ENCODE measurements around the gene FAM133A.

The FAM133A gene

DNA sequence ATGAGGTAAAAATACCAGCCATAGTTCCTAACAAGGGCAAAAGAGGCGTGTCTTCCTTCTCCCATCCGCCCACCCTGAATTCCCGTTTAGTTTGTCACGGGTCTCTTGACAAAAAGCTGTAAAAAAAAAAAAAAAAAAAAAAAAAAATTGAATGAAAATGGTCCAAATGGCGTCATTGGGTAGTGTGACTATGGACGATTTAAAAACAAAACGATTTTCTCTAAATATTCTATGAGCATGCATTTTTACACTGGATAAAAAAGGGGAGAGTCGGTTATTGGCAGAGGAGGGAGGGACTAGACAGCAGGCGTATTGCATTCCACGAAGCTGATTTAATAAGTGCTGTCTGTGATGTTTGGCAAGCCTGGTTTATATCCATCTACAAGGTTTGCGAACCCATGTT, at the start of gene FAM133A:
FAM133A (plus strand) TSS at position 338 of the 403 bp plus-strand sequence. CDS start 35,214 bp downstream, outside the sequence.
- peak in 1 of 2 donors; percentile 1 for DNase-seq

DNA sequence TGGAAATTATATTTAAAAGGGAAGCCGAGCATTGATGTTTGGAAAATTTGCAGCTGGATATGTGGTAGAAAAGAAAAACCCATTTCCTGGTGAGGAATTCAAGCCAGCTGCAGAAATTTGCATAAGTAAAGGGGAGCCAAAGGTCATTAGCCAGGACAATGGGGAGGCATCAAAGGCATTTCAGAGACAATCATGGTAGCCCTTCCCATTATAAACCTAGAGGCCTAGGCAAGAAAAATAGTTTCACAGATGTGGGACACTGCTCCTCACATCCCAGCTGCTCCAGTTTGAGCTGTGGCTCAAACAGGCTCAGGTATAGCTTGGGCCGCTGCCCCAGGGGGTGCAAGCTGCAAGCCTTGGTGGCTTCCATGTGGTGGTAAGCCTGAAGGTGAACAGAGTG, 36.4 kb upstream of the FAM133A start:
- DNase-seq = no peak

GRCh38 chrX:93649381-93649780, 24.6 kb upstream of the FAM133A start:
- no peak for DNase-seq

GRCh38 chrX:93660575-93660974, 13.4 kb upstream of the FAM133A start:
- DNase-seq = no peak

DNA sequence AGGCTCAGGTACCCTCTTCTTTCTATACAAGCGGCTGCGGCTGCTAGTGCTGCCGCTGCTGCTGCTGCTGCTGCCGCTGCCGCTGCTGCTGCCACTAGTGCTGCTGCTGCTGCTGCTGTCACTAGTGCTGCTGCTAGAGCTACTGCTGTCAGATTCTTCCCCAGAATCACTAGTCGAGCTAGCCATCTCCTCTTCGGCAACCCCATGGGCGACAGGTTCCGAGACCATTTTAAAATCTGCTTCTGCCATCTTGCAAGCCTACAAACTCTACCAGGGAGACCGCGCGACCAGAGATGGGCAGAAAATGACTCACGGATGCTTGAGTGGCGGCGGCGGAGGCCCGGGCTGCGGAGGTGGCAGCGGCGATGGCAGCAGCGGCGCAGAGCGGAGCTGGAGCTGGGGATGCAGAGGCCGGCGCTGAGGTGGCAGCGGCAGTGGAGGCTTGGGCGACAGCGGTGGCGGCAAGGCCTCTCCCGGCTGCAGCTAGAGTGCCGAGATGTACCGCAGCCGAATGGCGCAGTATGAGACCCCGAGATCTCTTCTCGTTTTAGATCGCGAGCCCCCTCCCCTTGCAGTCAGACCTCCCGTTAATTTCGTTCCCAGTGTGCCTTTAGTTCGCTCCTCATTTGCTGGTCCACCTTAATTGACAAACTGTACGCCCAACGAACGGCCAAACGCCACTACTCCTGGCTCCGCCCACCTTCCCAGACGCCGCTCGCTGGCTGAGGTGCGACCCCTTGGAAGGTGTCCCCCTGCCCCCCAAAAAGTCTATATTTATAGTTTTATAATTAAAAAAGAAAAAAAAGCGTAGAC, 744 bp upstream of the FAM133A start, which contains the start of gene NAP1L3:
NAP1L3 (minus strand) TSS at position 523 of the 813 bp plus-strand sequence; CDS start at position 249, 274 bp downstream.
- DNase-seq = peak; percentile 38 to 69

- DNase-seq = no peak
Measured at GRCh38 chrX:93695981-93696380, 22.0 kb downstream of the FAM133A start.

GRCh38 chrX:93703701-93704100, 29.7 kb downstream of the FAM133A start:
- DNase-seq = no peak

- no peak for DNase-seq
Measured at GRCh38 chrX:93711076-93711475, 37.1 kb downstream of the FAM133A start.

DNA sequence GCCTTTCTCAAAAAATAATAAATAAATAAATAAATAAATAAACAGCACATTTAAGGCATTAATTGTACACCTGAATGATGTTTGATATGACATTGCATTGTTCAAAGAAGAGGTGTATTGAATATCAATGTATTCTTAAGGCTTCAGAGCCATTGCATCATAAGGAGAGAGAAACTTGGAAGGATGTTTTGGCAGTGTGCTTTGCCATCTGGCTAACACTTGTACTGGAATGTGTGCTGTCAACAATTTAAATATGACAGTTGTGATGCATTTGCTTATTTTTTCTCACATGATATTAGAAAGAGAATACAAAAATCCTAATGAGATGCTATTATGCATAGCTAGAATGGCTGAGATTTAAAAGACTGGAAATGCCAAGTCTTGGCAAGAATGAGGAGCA, 67.8 kb downstream of the FAM133A start:
- no peak for DNase-seq

- DNase-seq = no peak
Measured at GRCh38 chrX:93760163-93760562, 86.2 kb downstream of the FAM133A start.
